ENCODE measurements around the gene STX18. TPM values are rescaled to one million over a fixed set of nuclear protein-coding genes. Genes with fewer than 3 reads are reported as not detected.
A peak's percentile ranks its signal among the peaks of the same experiment; 100 is the strongest.

STX18 gene
- polyA plus RNA-seq, 4 donors, result 24.2 to 55.0 (median 38.7) TPM

- Histone ChIP-seq H3K27me3 (ENCODE audit: control insufficient read depth in 3 of 3, insufficient read depth in 3 of 3, low read length in 3 of 3) (no peaks in the 10 kb centered on the region), H3K27ac (ENCODE audit: low read depth in 1 of 3, low read length in 2 of 3) (no peak overlapping the region), H3K36me3 (ENCODE audit: control insufficient read depth in 3 of 3, insufficient read depth in 2 of 3, low read depth in 1 of 3, low read length in 3 of 3) (peaks cover 0 to 6% (median 4%) of the 10 kb centered on the region in 3 donors), H3K9me3 (ENCODE audit: control insufficient read depth in 2 of 2, insufficient read depth in 1 of 2, low read depth in 1 of 2, low read length in 1 of 2) (no peaks in the 10 kb centered on the region), H3K4me1 (ENCODE audit: control insufficient read depth in 3 of 3, insufficient read depth in 2 of 3, low read depth in 1 of 3, low read length in 2 of 3) (no peaks in the 10 kb centered on the region), H3K4me3 (ENCODE audit: low read depth in 1 of 3, low read length in 3 of 3) (no peak overlapping the region)
- DNase-seq, result no peak
- no peak for FAIRE-seq
- 89 to 96% (median 90%) methylated on average over 3 of the region's 3 CpGs for WGBS, 3 donors
Measured at GRCh38 chr4:4532371-4533154, 9.3 kb downstream of the STX18 start.

GRCh38 chr4:4529392-4529791 is 12.5 kb downstream of the STX18 start:
- H3K4me1 ChIP-seq (ENCODE audit: control insufficient read depth in 3 of 3, insufficient read depth in 2 of 3, low read depth in 1 of 3, low read length in 2 of 3), result no peaks in the 10 kb centered on the region
- no peak for FAIRE-seq
- no peak overlapping the region for H3K27ac ChIP-seq (ENCODE audit: low read depth in 1 of 3, low read length in 2 of 3)
- no peak for DNase-seq
- no peaks in the 10 kb centered on the region for H3K9me3 ChIP-seq (ENCODE audit: control insufficient read depth in 2 of 2, insufficient read depth in 1 of 2, low read depth in 1 of 2, low read length in 1 of 2)
- 92 to 98% (median 95%) methylated on average over 5 of the region's 5 CpGs for whole genome bisulfite sequencing, 3 donors
- peaks cover 0 to 3% (median 0%) of the 10 kb centered on the region in 3 donors for H3K36me3 ChIP-seq (ENCODE audit: control insufficient read depth in 3 of 3, insufficient read depth in 2 of 3, low read depth in 1 of 3, low read length in 3 of 3)
- H3K4me3 ChIP-seq (ENCODE audit: low read depth in 1 of 3, low read length in 3 of 3), result no peak overlapping the region
- no peaks in the 10 kb centered on the region for H3K27me3 ChIP-seq (ENCODE audit: control insufficient read depth in 3 of 3, insufficient read depth in 3 of 3, low read length in 3 of 3)

- H3K27me3 ChIP-seq (ENCODE audit: control insufficient read depth in 3 of 3, insufficient read depth in 3 of 3, low read length in 3 of 3), result no peaks in the 10 kb centered on the region
- H3K4me1 ChIP-seq (ENCODE audit: control insufficient read depth in 3 of 3, insufficient read depth in 2 of 3, low read depth in 1 of 3, low read length in 2 of 3), result no peaks in the 10 kb centered on the region
- H3K4me3 ChIP-seq (ENCODE audit: low read depth in 1 of 3, low read length in 3 of 3), result no peak overlapping the region
- peaks cover 0 to 3% (median 0%) of the 10 kb centered on the region in 3 donors for H3K36me3 ChIP-seq (ENCODE audit: control insufficient read depth in 3 of 3, insufficient read depth in 2 of 3, low read depth in 1 of 3, low read length in 3 of 3)
- DNase-seq (no peak), FAIRE-seq (no peak)
- H3K9me3 ChIP-seq (ENCODE audit: control insufficient read depth in 2 of 2, insufficient read depth in 1 of 2, low read depth in 1 of 2, low read length in 1 of 2), result no peaks in the 10 kb centered on the region
- H3K27ac ChIP-seq (ENCODE audit: low read depth in 1 of 3, low read length in 2 of 3), result no peak overlapping the region
- 81 to 95% (median 91%) methylated on average over 6 of the region's 6 CpGs for WGBS, 3 donors
Measured at GRCh38 chr4:4526401-4526800, 15.4 kb downstream of the STX18 start.

- Histone ChIP-seq H3K36me3 (ENCODE audit: control insufficient read depth in 3 of 3, insufficient read depth in 2 of 3, low read depth in 1 of 3, low read length in 3 of 3) (peaks cover 0 to 3% (median 0%) of the 10 kb centered on the region in 3 donors), H3K4me3 (ENCODE audit: low read depth in 1 of 3, low read length in 3 of 3) (no peak overlapping the region), H3K27me3 (ENCODE audit: control insufficient read depth in 3 of 3, insufficient read depth in 3 of 3, low read length in 3 of 3) (no peaks in the 10 kb centered on the region), H3K9me3 (ENCODE audit: control insufficient read depth in 2 of 2, insufficient read depth in 1 of 2, low read depth in 1 of 2, low read length in 1 of 2) (no peaks in the 10 kb centered on the region), H3K4me1 (ENCODE audit: control insufficient read depth in 3 of 3, insufficient read depth in 2 of 3, low read depth in 1 of 3, low read length in 2 of 3) (no peaks in the 10 kb centered on the region), H3K27ac (ENCODE audit: low read depth in 1 of 3, low read length in 2 of 3) (no peak overlapping the region)
- DNase-seq (peak; percentile 38 to 74), FAIRE-seq (no peak)
- 21 to 66% (median 39%) methylated on average over 4 of the region's 4 CpGs for WGBS, 3 donors
Measured at GRCh38 chr4:4524364-4524763, 17.5 kb downstream of the STX18 start.

GRCh38 chr4:4521731-4522130 is 20.1 kb downstream of the STX18 start:
- DNase-seq (no peak), FAIRE-seq (no peak)
- Histone ChIP-seq H3K4me1 (ENCODE audit: control insufficient read depth in 3 of 3, insufficient read depth in 2 of 3, low read depth in 1 of 3, low read length in 2 of 3) (no peaks in the 10 kb centered on the region), H3K9me3 (ENCODE audit: control insufficient read depth in 2 of 2, insufficient read depth in 1 of 2, low read depth in 1 of 2, low read length in 1 of 2) (no peaks in the 10 kb centered on the region), H3K4me3 (ENCODE audit: low read depth in 1 of 3, low read length in 3 of 3) (no peak overlapping the region), H3K27ac (ENCODE audit: low read depth in 1 of 3, low read length in 2 of 3) (no peak overlapping the region), H3K27me3 (ENCODE audit: control insufficient read depth in 3 of 3, insufficient read depth in 3 of 3, low read length in 3 of 3) (no peaks in the 10 kb centered on the region), H3K36me3 (ENCODE audit: control insufficient read depth in 3 of 3, insufficient read depth in 2 of 3, low read depth in 1 of 3, low read length in 3 of 3) (no peaks in the 10 kb centered on the region)
- WGBS, 3 donors, result 77 to 94% (median 93%) methylated on average over 2 of the region's 2 CpGs

GRCh38 chr4:4521136-4521535 is 20.7 kb downstream of the STX18 start:
- Histone ChIP-seq H3K4me1 (ENCODE audit: control insufficient read depth in 3 of 3, insufficient read depth in 2 of 3, low read depth in 1 of 3, low read length in 2 of 3) (no peaks in the 10 kb centered on the region), H3K36me3 (ENCODE audit: control insufficient read depth in 3 of 3, insufficient read depth in 2 of 3, low read depth in 1 of 3, low read length in 3 of 3) (no peaks in the 10 kb centered on the region), H3K4me3 (ENCODE audit: low read depth in 1 of 3, low read length in 3 of 3) (no peak overlapping the region), H3K9me3 (ENCODE audit: control insufficient read depth in 2 of 2, insufficient read depth in 1 of 2, low read depth in 1 of 2, low read length in 1 of 2) (no peaks in the 10 kb centered on the region), H3K27ac (ENCODE audit: low read depth in 1 of 3, low read length in 2 of 3) (no peak overlapping the region), H3K27me3 (ENCODE audit: control insufficient read depth in 3 of 3, insufficient read depth in 3 of 3, low read length in 3 of 3) (no peaks in the 10 kb centered on the region)
- no peak for DNase-seq
- WGBS, 3 donors, result 80 to 92% (median 91%) methylated on average over 3 of the region's 3 CpGs
- FAIRE-seq, result no peak

- Histone ChIP-seq H3K9me3 (ENCODE audit: control insufficient read depth in 2 of 2, insufficient read depth in 1 of 2, low read depth in 1 of 2, low read length in 1 of 2) (no peaks in the 10 kb centered on the region), H3K36me3 (ENCODE audit: control insufficient read depth in 3 of 3, insufficient read depth in 2 of 3, low read depth in 1 of 3, low read length in 3 of 3) (no peaks in the 10 kb centered on the region), H3K27me3 (ENCODE audit: control insufficient read depth in 3 of 3, insufficient read depth in 3 of 3, low read length in 3 of 3) (no peaks in the 10 kb centered on the region), H3K4me3 (ENCODE audit: low read depth in 1 of 3, low read length in 3 of 3) (no peak overlapping the region), H3K4me1 (ENCODE audit: control insufficient read depth in 3 of 3, insufficient read depth in 2 of 3, low read depth in 1 of 3, low read length in 2 of 3) (peaks cover 2% of the 10 kb centered on the region in 3 donors), H3K27ac (ENCODE audit: low read depth in 1 of 3, low read length in 2 of 3) (no peak overlapping the region)
- DNase-seq (peak; percentile 16 to 32), FAIRE-seq (no peak)
- WGBS, 3 donors, result 54 to 69% (median 65%) methylated on average over 4 of the region's 4 CpGs
Measured at GRCh38 chr4:4519297-4519894, 22.5 kb downstream of the STX18 start.

GRCh38 chr4:4518747-4519146 is 23.1 kb downstream of the STX18 start:
- FAIRE-seq, result peak; percentile 44

More at GRCh38 chr4:4518747-4519146, 23.1 kb downstream of the STX18 start:
- Histone ChIP-seq H3K36me3 (ENCODE audit: control insufficient read depth in 3 of 3, insufficient read depth in 2 of 3, low read depth in 1 of 3, low read length in 3 of 3) (no peaks in the 10 kb centered on the region), H3K27ac (ENCODE audit: low read depth in 1 of 3, low read length in 2 of 3) (no peak overlapping the region), H3K4me3 (ENCODE audit: low read depth in 1 of 3, low read length in 3 of 3) (no peak overlapping the region), H3K9me3 (ENCODE audit: control insufficient read depth in 2 of 2, insufficient read depth in 1 of 2, low read depth in 1 of 2, low read length in 1 of 2) (no peaks in the 10 kb centered on the region), H3K27me3 (ENCODE audit: control insufficient read depth in 3 of 3, insufficient read depth in 3 of 3, low read length in 3 of 3) (no peaks in the 10 kb centered on the region), H3K4me1 (ENCODE audit: control insufficient read depth in 3 of 3, insufficient read depth in 2 of 3, low read depth in 1 of 3, low read length in 2 of 3) (peaks cover 2% of the 10 kb centered on the region in 3 donors)
- DNase-seq, result no peak
- 54 to 75% (median 66%) methylated on average over 5 of the region's 5 CpGs for WGBS, 3 donors
